SK-N-SH (cell line): ENCODE data around the gene FREY1. TPM values are rescaled to one million over a fixed set of nuclear protein-coding genes. Genes with fewer than 3 reads are reported as not detected.

Experiments
- CTCF ChIA-PET: fragments of 300-600, 350-600 bp; formaldehyde crosslinking; extraction: SDS; loops from one replicate; lab custom pipeline; 2021; lab: Yijun Ruan, JAX
- POLR2A ChIA-PET: fragments of 350-600 bp; sonication (Branson Sonifier 250); formaldehyde crosslinking; extraction: SDS; loops from one replicate; lab custom pipeline; 2020; ENCODE audit warnings: antibody characterized with exemption, inconsistent platforms; lab: Yijun Ruan, JAX
- DNase-seq: peaks from one replicate; pipeline ENCODE4 v3.0.0; 2012
- H2AFZ ChIP-seq: fragments of 200-600 bp; sonication (generic); 2 replicates; pipeline ENCODE4 v1.8.1; 2016; ENCODE audit warnings: antibody characterized with exemption, mild to moderate bottlenecking, low read depth
- H3F3A ChIP-seq: fragments of 200-600 bp; sonication (generic); replicated peaks from 2 replicates; pipeline ENCODE3; 2016; ENCODE audit warnings: antibody characterized with exemption, mild to moderate bottlenecking; ENCODE audit not compliant: insufficient read depth
- H3K27ac ChIP-seq, 2 experiments: fragments of 200-500 bp in 1 of 2; fragments of 200-600 bp in 1 of 2; sonication (Bioruptor generic) in 1 of 2; sonication (generic), shearing (Covaris generic) in 1 of 2; 2 replicates each; pipeline versions ENCODE4 v1.5.1 to v1.6.1; 2014 to 2016; ENCODE audit warnings: low read depth in 2 of 2, inconsistent platforms in 1 of 2, low read length in 1 of 2, mild to moderate bottlenecking in 1 of 2, mixed read lengths in 1 of 2
- H3K27me3 ChIP-seq: fragments of 200-600 bp; sonication (generic), shearing (Covaris generic); 2 replicates; pipeline ENCODE4 v1.6.1; 2016; ENCODE audit warnings: mixed run types; ENCODE audit not compliant: insufficient read depth
- H3K36me3 ChIP-seq, 2 experiments: fragments of 200-500 bp in 1 of 2; fragments of 200-600 bp in 1 of 2; sonication (Bioruptor generic) in 1 of 2; sonication (generic) in 1 of 2; replicated peaks in 1 of 2; 2 replicates each; pipeline versions ENCODE3 to v1.5.1; 2014 to 2016; ENCODE audit warnings: low read length in 1 of 2, mild to moderate bottlenecking in 1 of 2; ENCODE audit not compliant: insufficient read depth in 2 of 2, control insufficient read depth in 1 of 2
- H3K4me1 ChIP-seq, 2 experiments: fragments of 200-500 bp in 1 of 2; fragments of 200-600 bp in 1 of 2; sonication (Bioruptor generic) in 1 of 2; sonication (generic), shearing (Covaris generic) in 1 of 2; 2 replicates each; pipeline versions ENCODE4 v1.5.1 to v1.6.1; 2014 to 2016; ENCODE audit warnings: low read depth in 1 of 2, low read length in 1 of 2, mixed run types in 1 of 2; ENCODE audit not compliant: insufficient read depth in 2 of 2, control insufficient read depth in 1 of 2
- H3K4me2 ChIP-seq: fragments of 200-600 bp; sonication (generic), shearing (Covaris generic); 2 replicates; pipeline ENCODE4 v1.6.1; 2017; ENCODE audit warnings: mixed run types
- H3K4me3 ChIP-seq, 2 experiments: fragments of 200-500 bp in 1 of 2; fragments of 200-600 bp in 1 of 2; sonication (Bioruptor generic) in 1 of 2; sonication (generic), shearing (Covaris generic) in 1 of 2; 2 replicates each; pipeline versions ENCODE4 v1.5.1 to v1.8.1; 2014 to 2016; ENCODE audit warnings: low read depth in 2 of 2, inconsistent platforms in 1 of 2, low read length in 1 of 2, mild to moderate bottlenecking in 1 of 2, mixed read lengths in 1 of 2, moderate library complexity in 1 of 2
- H3K79me2 ChIP-seq: fragments of 200-600 bp; sonication (generic); 2 replicates; pipeline ENCODE4 v1.8.1; 2017; ENCODE audit warnings: mild to moderate bottlenecking; ENCODE audit not compliant: insufficient read depth
- H3K9ac ChIP-seq: fragments of 200-600 bp; sonication (generic); 2 replicates; pipeline ENCODE4 v1.6.1; 2017; ENCODE audit warnings: mixed run types
- H3K9me2 ChIP-seq: fragments of 200-600 bp; sonication (generic); 2 replicates; pipeline ENCODE4 v1.6.1; 2017; ENCODE audit warnings: mixed run types
- H3K9me3 ChIP-seq: fragments of 200-600 bp; sonication (generic); 2 replicates; pipeline ENCODE4 v1.6.1; 2017; ENCODE audit warnings: mixed run types, mild to moderate bottlenecking, moderate library complexity
- H4K20me1 ChIP-seq: fragments of 200-600 bp; sonication (generic); 2 replicates; pipeline ENCODE4 v1.6.1; 2017; ENCODE audit warnings: mild to moderate bottlenecking, mixed run types; ENCODE audit not compliant: insufficient read depth
- FOSL2 ChIP-seq: IDR thresholded peaks from 2 replicates; pipeline ENCODE4 v1.4.0; 2012; ENCODE audit warnings: low read depth, mild to moderate bottlenecking, moderate library complexity, borderline replicate concordance
- IRF3 ChIP-seq: fragments of 150-350 bp; IDR thresholded peaks from 2 replicates; pipeline ENCODE4 v1.6.1; 2016; ENCODE audit warnings: mild to moderate bottlenecking, low read depth, low read length
- MEF2A ChIP-seq: IDR thresholded peaks from 2 replicates; pipeline ENCODE4 v1.4.0; 2012; ENCODE audit warnings: low read depth, borderline replicate concordance
- NFIC ChIP-seq: IDR thresholded peaks from 2 replicates; pipeline ENCODE4 v1.4.0; 2012; ENCODE audit warnings: borderline replicate concordance
- POLR2AphosphoS5 ChIP-seq: IDR thresholded peaks from 2 replicates; pipeline ENCODE4 v1.6.1; 2012; ENCODE audit warnings: low read depth, low read length
- RCOR1 ChIP-seq: fragments of 150-350 bp; IDR thresholded peaks from 2 replicates; pipeline ENCODE4 v1.6.1; 2017; ENCODE audit warnings: antibody characterized with exemption, low read length
- RXRA ChIP-seq: IDR thresholded peaks from 2 replicates; pipeline ENCODE4 v1.4.0; 2012; ENCODE audit warnings: low read depth, mild to moderate bottlenecking, borderline replicate concordance
- TAF1 ChIP-seq: IDR thresholded peaks from 2 replicates; pipeline ENCODE4 v1.6.1; 2012; ENCODE audit warnings: low read depth, mild to moderate bottlenecking, low read length, moderate library complexity, borderline replicate concordance
- YY1 ChIP-seq: IDR thresholded peaks from 2 replicates; pipeline ENCODE4 v1.4.0; 2012; ENCODE audit warnings: low read depth, mild to moderate bottlenecking
- ZBTB33 ChIP-seq: IDR thresholded peaks from 2 replicates; pipeline ENCODE4 v1.4.0; 2012; ENCODE audit warnings: low read depth, borderline replicate concordance
- WGBS: methylation state at CpG from one replicate; pipeline ENCODE4 v1.1.6; 2017; ENCODE audit warnings: low lambda C conversion rate; 5-methylcytosine and 5-hydroxymethylcytosine counted together
- polyA plus RNA-seq, 3 experiments: library from polyadenylated mRNA; depleted of rRNA; stranded (reverse); fragments of >200 nt; gene quantifications; 2 replicates each; pipeline ENCODE4 v1.2.3, GENCODE V29; 2012
- TF ChIP-seq, protein P1 (sequence below): IDR thresholded peaks from 2 replicates; pipeline ENCODE4 v1.4.0; 2012; ENCODE audit warnings: low read depth
- TF ChIP-seq, protein P2 (sequence below): IDR thresholded peaks from 2 replicates; pipeline ENCODE4 v1.4.0; 2012; ENCODE audit warnings: low read depth, borderline replicate concordance

Gene FREY1
- polyA plus RNA-seq, 1 of the 3 experiments (the other 2 are of a cell fraction) = 0.30 TPM

DNA sequence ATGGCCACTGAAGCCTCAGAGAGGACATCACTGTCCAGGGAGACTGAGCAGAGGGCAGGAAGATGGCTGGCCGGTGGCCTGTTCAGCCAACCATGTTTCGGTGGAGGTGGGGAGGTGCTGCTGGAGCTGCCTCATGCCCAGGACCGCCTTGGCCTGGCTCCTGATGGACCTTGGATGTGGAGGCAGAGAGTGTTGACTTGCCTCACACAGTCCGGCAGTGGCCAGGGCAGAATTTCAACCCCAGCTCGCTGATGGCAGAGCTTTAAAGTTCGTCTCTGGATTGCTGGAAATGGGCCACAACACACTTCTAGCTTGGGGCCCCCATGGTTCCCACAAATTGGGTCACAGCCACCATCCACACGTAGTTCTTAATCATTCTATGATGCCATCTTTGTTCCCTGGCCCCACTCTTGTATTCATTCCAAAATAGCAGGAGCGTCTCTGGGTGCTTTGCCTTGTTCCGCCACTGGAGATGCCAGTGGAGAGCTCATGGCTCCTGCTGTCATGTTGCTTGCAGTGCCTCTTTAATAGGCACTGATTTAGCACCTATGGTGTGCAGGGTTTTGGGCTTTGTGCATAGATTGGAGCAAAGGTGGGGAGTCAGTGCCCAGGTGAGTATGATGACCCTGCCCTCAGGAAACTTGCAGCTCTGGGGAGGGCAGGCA, 16.1 kb downstream of the FREY1 start:
- H3K27ac ChIP-seq = no peak overlapping the region
- H3K79me2 ChIP-seq = no peaks in the 10 kb centered on the region
- no peak overlapping the region for H3K9ac ChIP-seq
- ChIA-PET CTCF (interaction anchor here (1.0 to 2.2 kb wide), 2 partner anchors 8 to 19 kb away, joined by 3 to 10 read pairs; no protein-coding TSS in a partner anchor), POLR2A (interaction anchor here (0.6 to 0.7 kb wide), 2 partner anchors 8 to 229 kb away, joined by 3 read pairs; no protein-coding TSS in a partner anchor)
- no peak overlapping the region for H3K4me3 ChIP-seq
- WGBS = 67% methylated on average over 9 of the region's 9 CpGs
- H2AFZ ChIP-seq = no peak overlapping the region
- H3K4me2 ChIP-seq = no peak overlapping the region
- DNase-seq = peak; percentile 12
- H3K4me1 ChIP-seq = peaks cover 0 to 22% of the 10 kb centered on the region in 2 experiments; a peak in 1 of 4 replicates
- no peaks in the 10 kb centered on the region for H3K9me3 ChIP-seq
- H3F3A ChIP-seq = no peaks in the 10 kb centered on the region
- TF ChIP-seq NFIC = no peak
- no peaks in the 10 kb centered on the region for H3K36me3 ChIP-seq
- H3K27me3 ChIP-seq = no peaks in the 10 kb centered on the region
- no peaks in the 10 kb centered on the region for H3K9me2 ChIP-seq
- H4K20me1 ChIP-seq = no peaks in the 10 kb centered on the region

DNA sequence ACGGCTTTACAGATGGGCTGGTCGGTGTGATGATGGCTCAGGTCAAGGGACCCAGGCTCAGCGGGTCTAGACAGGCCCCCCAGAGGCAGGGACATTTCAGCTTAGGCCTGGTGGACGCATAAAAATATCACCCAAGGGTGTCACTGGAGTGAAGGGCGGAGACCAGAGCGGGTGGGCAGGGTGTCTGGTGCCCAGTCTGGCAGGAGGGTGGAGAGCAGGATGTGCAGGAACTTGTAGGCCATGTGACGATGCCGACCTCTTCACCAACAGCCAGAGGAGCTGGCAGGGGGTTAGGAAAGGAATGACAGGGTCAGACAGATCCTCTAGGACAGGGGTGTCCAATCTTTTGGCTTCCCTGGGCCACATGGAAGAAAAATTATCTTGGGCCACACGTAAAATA, 17.1 kb downstream of the FREY1 start:
- peaks cover 0 to 21% of the 10 kb centered on the region in 2 experiments; a peak in 1 of 4 replicates for H3K4me1 ChIP-seq
- no peak overlapping the region for H3K4me2 ChIP-seq
- 73% methylated on average over 8 of the region's 9 CpGs for WGBS
- no peaks in the 10 kb centered on the region for H3F3A ChIP-seq
- DNase-seq = no peak
- H3K79me2 ChIP-seq = no peaks in the 10 kb centered on the region
- no peaks in the 10 kb centered on the region for H3K27me3 ChIP-seq
- TF ChIP-seq TAF1 (no peak), RXRA (no peak), POLR2AphosphoS5 (no peak), IRF3 (no peak), RCOR1 (no peak), YY1 (no peak)
- TF ChIP-seq, protein P1, sequence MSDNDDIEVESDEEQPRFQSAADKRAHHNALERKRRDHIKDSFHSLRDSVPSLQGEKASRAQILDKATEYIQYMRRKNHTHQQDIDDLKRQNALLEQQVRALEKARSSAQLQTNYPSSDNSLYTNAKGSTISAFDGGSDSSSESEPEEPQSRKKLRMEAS = no peak
- TF ChIP-seq, all 33 proteins: peak for 0
- H4K20me1 ChIP-seq = 0 out of 2 replicates have a peak, but pooled peaks cover 2% of the 10 kb centered on the region
- no peak overlapping the region for H3K9ac ChIP-seq
- ChIA-PET POLR2A (no interaction called here), CTCF (interaction anchor here (1.0 to 2.2 kb wide), 2 partner anchors 9 to 18 kb away, joined by 3 to 10 read pairs; no protein-coding TSS in a partner anchor)
- H2AFZ ChIP-seq = no peak overlapping the region
- H3K9me2 ChIP-seq = no peaks in the 10 kb centered on the region
- H3K27ac ChIP-seq = no peak overlapping the region
- no peaks in the 10 kb centered on the region for H3K36me3 ChIP-seq
- H3K4me3 ChIP-seq = no peak overlapping the region
- H3K9me3 ChIP-seq = no peaks in the 10 kb centered on the region

DNA sequence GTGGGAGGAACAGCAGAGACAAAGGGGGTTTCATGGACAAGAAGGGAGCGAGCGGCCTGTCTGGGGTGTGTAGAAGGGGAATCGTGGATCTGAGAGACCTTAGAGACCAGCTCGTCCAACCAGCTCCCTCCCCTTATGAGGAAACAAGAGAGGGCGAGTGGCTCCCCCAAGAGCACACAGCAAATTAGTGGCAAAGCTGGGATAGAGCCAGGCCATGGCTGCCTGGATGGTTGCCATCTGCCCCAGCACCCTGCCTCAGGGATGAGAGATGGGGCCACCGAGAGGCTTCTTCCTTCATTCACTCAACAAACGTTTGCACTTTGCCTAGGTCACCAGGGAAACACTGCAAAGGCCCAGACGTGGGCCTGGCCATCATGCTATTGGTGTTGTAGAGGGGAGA, 17.5 kb downstream of the FREY1 start:
- Histone ChIP-seq H3K27ac (no peak overlapping the region), H4K20me1 (0 out of 2 replicates have a peak, but pooled peaks cover 6% of the 10 kb centered on the region), H3K27me3 (no peaks in the 10 kb centered on the region), H3K4me1 (peaks cover 0 to 20% of the 10 kb centered on the region in 2 experiments; a peak in 1 of 4 replicates), H3K4me2 (no peak overlapping the region), H2AFZ (no peak overlapping the region), H3K4me3 (no peak overlapping the region), H3K9me2 (no peaks in the 10 kb centered on the region), H3K79me2 (no peaks in the 10 kb centered on the region), H3F3A (no peaks in the 10 kb centered on the region), H3K9ac (no peak overlapping the region), H3K36me3 (no peaks in the 10 kb centered on the region), H3K9me3 (no peaks in the 10 kb centered on the region)
- no peak for DNase-seq
- POLR2A ChIA-PET = no interaction called here
- CTCF ChIA-PET = interaction anchor here (1.0 to 3.8 kb wide), 3 partner anchors 9 to 17 kb away, joined by 3 to 25 read pairs (median 10); no protein-coding TSS in a partner anchor
- 67% methylated on average over 8 of the region's 8 CpGs for WGBS
- TF ChIP-seq ZBTB33 (no peak), IRF3 (no peak), FOSL2 (no peak), MEF2A (no peak), TAF1 (no peak)
- TF ChIP-seq, protein P2, sequence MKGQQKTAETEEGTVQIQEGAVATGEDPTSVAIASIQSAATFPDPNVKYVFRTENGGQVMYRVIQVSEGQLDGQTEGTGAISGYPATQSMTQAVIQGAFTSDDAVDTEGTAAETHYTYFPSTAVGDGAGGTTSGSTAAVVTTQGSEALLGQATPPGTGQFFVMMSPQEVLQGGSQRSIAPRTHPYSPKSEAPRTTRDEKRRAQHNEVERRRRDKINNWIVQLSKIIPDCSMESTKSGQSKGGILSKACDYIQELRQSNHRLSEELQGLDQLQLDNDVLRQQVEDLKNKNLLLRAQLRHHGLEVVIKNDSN = no peak
